GM23338 (cell line): ENCODE measurements around the gene CPT1C.

ENCODE experiments used
- CREB1 ChIP-seq: fragments of 250-450 bp; sonication (Bioruptor Pico); IDR thresholded peaks from 2 replicates; pipeline ENCODE4 v1.5.0; 2020; ENCODE audit warnings: low read depth, mild to moderate bottlenecking, moderate library complexity
- CTCF ChIP-seq, 2 experiments: fragments of 200-600 bp in 1 of 2; sonication (generic) in 1 of 2; conservative IDR thresholded peaks; 2 replicates each; pipeline versions ENCODE4 v1.5.1 to v1.6.1; 2016 to 2017; ENCODE audit warnings: antibody characterized with exemption in 2 of 2, low read depth in 2 of 2, mild to moderate bottlenecking in 2 of 2, moderate library complexity in 1 of 2
- EZH2 ChIP-seq: fragments of 200-600 bp; sonication (generic); IDR thresholded peaks from one replicate; pipeline ENCODE4 v1.8.0; 2017; ENCODE audit warnings: antibody characterized with exemption, mild to moderate bottlenecking, low read depth; ENCODE audit not compliant: unreplicated experiment
- EZH2phosphoT487 ChIP-seq: fragments of 200-600 bp; sonication (generic); IDR thresholded peaks from one replicate; pipeline ENCODE4 v1.8.1; 2018; ENCODE audit warnings: antibody characterized with exemption; ENCODE audit not compliant: unreplicated experiment
- JUNB ChIP-seq: IDR thresholded peaks from one replicate; pipeline ENCODE4 v1.6.1; 2016; ENCODE audit warnings: antibody characterized with exemption; ENCODE audit not compliant: unreplicated experiment
- NANOG ChIP-seq: IDR thresholded peaks from 2 replicates; pipeline ENCODE4 v1.6.1; 2016; ENCODE audit warnings: antibody characterized with exemption, borderline replicate concordance
- POLR2AphosphoS5 ChIP-seq: IDR thresholded peaks from 2 replicates; pipeline ENCODE4 v1.6.1; 2016; ENCODE audit warnings: antibody characterized with exemption, low read depth
- REST ChIP-seq: IDR thresholded peaks from one replicate; pipeline ENCODE4 v1.6.1; 2018; ENCODE audit warnings: antibody characterized with exemption; ENCODE audit not compliant: unreplicated experiment
- STAT1 ChIP-seq: IDR thresholded peaks from one replicate; pipeline ENCODE4 v1.6.1; 2016; ENCODE audit warnings: antibody characterized with exemption; ENCODE audit not compliant: unreplicated experiment
- ZNF114 ChIP-seq: fragments of 250-450 bp; sonication (Bioruptor Pico); IDR thresholded peaks from 2 replicates; pipeline ENCODE4 v1.5.0; 2020; ENCODE audit warnings: mild to moderate bottlenecking, moderate library complexity
- ZNF331 ChIP-seq: fragments of 250-450 bp; sonication (Bioruptor Pico); IDR thresholded peaks from 2 replicates; pipeline ENCODE4 v1.5.0; 2020; ENCODE audit warnings: low read depth, mild to moderate bottlenecking, moderate library complexity
- TF ChIP-seq, protein P1 (sequence below): IDR thresholded peaks from 2 replicates; pipeline ENCODE4 v1.6.1; 2016; ENCODE audit warnings: antibody characterized with exemption

- TF ChIP-seq CTCF (conservative IDR thresholded peaks at IDR 0.05; ENCODE audit: low read depth in 2 of 2) (no peak), NANOG (no peak), POLR2AphosphoS5 (no peak), EZH2 (no peak), EZH2phosphoT487 (no peak), REST (no peak), CREB1 (CRISPR knock-in tag) (no peak), JUNB (no peak), STAT1 (no peak), ZNF331 (CRISPR knock-in tag) (no peak), ZNF114 (CRISPR knock-in tag) (no peak)
- TF ChIP-seq, protein P1, sequence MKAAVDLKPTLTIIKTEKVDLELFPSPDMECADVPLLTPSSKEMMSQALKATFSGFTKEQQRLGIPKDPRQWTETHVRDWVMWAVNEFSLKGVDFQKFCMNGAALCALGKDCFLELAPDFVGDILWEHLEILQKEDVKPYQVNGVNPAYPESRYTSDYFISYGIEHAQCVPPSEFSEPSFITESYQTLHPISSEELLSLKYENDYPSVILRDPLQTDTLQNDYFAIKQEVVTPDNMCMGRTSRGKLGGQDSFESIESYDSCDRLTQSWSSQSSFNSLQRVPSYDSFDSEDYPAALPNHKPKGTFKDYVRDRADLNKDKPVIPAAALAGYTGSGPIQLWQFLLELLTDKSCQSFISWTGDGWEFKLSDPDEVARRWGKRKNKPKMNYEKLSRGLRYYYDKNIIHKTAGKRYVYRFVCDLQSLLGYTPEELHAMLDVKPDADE = no peak
Observed at GRCh38 chr19:49755956-49756355, 65.0 kb downstream of the CPT1C start.
